HG02623 (cell line): ENCODE data around the gene C10orf120.

Experiments
- ATAC-seq: cut with Tn5 transposase; IDR thresholded peaks from one replicate; pipeline ENCODE4 v1.9.1; 2021; ENCODE audit warnings: moderate library complexity; ENCODE audit not compliant: unreplicated experiment

C10orf120 gene

GRCh38 chr10:122699796-122700455 lies at the start of gene C10orf120:
Gene C10orf120, minus strand, starts transcription at chr10:122699846. Its CDS starts 56 bp downstream, at chr10:122699790.
- ATAC-seq = no peak

- ATAC-seq = no peak
Observed at GRCh38 chr10:122748496-122748895, 48.9 kb upstream of the C10orf120 start.

DNA sequence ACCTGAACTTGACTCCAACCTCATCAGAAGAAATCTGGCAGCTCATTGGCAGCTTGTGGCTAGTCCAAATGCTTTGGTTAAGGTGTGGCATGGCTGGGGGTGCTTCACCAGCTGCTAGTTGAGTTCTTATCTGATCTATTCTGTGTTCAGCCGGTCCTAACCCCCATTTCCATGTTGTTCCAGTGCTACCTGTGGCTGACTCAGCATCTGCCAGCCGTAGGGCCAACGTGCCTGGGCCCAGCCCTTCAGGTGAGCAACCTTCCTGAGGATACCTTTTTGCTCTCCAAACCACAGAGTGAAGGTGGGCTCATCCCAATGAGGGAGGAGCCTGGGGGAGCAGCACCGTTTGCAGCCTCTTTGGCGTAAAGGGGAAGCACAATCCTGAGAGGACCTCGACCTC lies 46.8 kb upstream of the C10orf120 start:
- no peak for ATAC-seq

- no peak for ATAC-seq
Observed at GRCh38 chr10:122744257-122744656, 44.6 kb upstream of the C10orf120 start.

- no peak for ATAC-seq
Observed at GRCh38 chr10:122740640-122741039, 41.0 kb upstream of the C10orf120 start.

- no peak for ATAC-seq
Observed at GRCh38 chr10:122738031-122738430, 38.4 kb upstream of the C10orf120 start.

- no peak for ATAC-seq
Observed at GRCh38 chr10:122733931-122734665, 34.5 kb upstream of the C10orf120 start.

DNA sequence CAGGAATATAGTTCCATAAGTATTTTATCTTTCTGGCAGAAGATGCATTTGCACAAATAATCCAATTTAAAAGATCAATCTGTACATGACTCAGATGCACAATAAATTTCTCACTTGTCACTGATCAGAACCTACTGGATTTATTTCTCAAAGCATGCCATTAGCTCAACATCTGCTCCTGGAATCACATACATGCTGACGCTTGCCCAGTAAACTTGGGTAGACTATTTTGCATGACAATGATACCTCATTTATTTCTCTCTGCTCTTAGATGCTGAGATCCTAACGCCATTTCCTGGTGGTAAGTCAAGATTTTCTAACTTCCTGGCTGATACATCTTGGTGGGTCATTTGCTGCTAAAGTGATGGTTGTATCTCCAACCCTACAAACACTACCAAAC lies 33.8 kb upstream of the C10orf120 start:
- no peak for ATAC-seq

- ATAC-seq = no peak
Observed at GRCh38 chr10:122730238-122730637, 30.6 kb upstream of the C10orf120 start.

DNA sequence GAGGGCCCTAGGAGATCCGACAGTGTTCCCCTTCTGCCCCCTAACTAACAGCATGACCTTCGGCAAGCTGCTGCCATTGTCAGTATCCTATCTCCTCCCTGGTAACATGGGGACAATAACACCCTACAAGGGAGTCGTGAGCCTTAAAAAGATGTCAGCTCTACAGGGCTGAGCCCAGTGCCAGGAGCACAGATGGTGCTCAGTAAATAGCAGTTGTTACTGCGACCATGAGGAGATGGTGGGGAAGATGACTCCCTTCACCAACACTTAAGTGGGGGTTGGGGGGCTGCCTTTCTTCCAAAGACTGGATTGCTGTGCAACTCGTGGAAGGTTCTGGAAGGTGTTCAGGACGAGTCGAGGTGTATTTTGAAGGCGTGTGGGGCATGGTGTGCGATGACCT lies 29.5 kb upstream of the C10orf120 start:
- ATAC-seq = no peak

DNA sequence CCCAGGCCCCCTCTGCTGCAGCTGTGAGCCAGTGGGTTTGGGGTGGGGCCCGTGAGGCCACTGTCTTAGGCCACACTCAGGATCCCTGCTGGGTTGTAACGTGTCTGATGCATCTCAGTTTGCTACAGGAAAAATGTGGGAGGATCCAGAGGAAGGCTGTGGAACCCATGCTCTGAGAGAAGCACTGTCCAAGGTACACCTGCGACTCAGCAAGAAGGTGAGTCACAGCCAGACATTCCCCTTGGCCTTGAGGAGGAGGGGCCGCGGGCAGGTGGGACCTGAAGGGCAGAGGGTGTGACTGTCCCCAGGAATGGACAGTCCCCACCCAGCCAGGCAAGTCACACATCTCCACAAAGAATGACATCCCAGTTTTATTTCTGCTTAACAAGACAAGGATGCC lies 27.8 kb upstream of the C10orf120 start:
- ATAC-seq = no peak

- ATAC-seq = no peak
Observed at GRCh38 chr10:122725768-122726167, 26.1 kb upstream of the C10orf120 start.

GRCh38 chr10:122725006-122725405 lies 25.4 kb upstream of the C10orf120 start:
- ATAC-seq = no peak

DNA sequence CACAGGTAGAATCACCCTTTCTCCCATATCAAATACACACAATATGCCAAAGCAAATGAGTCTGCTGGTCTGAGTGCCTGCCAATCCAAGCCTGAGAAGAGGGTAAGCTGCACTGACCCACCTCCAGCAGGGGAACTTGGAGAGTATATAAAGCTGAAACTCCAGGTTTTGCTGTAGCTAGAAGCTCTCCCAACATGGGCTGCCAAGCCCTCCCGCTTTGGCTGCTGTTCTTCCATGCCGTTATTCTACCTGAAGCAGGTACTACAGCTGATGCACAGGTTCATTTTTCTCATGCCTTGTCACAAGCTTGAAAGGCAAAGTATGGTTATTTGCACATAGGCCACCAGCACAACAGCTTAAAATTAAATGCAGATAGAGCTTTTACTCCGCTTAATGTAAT lies 21.5 kb upstream of the C10orf120 start:
- ATAC-seq = no peak

DNA sequence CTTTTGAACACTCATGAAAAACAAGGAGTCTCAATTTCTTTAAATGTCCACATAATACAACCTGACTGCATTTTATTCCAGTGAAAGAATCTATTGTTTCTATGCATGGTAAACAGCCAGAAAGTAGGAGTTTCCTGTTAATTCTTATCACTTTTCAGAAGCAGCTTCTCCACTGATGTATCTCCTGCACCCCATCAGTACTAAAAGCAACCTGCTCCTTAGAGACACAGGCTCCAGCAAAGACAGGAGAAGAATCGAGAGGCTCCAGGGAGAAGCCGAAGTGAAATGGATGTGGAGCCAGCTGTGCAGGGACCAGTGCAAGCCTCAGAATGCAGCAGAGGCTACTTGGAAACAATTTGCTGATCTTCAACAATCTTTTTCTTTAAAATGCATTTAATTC lies 16.4 kb upstream of the C10orf120 start:
- no peak for ATAC-seq

DNA sequence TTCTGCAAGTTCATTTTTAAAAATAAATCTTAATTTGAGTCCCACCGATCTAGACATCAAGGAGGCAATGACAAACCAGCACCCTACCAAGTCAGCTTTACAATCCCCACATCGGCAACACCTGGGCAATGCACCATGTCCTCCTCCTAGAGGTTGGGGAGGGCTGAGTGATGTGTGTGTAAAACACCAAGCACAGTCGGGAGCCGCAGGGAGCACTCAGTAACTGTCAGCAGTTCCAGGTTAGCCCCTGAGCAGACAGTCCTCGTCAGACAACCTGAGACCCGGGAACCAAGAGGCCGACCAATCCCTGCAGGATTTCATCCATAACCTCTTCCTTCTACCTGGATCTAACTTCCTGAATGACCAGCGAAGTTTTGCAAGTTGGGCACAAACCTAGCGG lies 15.9 kb upstream of the C10orf120 start:
- no peak for ATAC-seq

- no peak for ATAC-seq
Observed at GRCh38 chr10:122713091-122713885, 13.6 kb upstream of the C10orf120 start.

DNA sequence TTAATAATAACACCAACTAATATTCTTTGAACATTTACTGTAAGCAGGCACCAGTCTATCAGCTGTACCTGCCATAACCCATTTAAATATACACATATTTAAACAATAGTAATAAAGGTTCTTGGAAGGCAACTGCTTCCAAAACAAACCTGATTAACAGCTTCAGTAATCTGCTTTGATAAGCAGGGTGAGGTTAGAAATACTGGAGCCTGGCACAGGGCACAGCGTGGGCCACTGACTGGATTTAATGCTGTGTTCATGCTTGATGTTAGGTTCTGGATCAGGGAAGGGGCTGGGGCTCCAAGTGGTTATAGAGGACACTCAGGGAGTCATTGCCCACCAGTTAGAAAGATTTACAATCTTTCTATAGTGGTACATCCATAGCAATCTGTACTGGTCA lies 10.9 kb upstream of the C10orf120 start:
- ATAC-seq = no peak

DNA sequence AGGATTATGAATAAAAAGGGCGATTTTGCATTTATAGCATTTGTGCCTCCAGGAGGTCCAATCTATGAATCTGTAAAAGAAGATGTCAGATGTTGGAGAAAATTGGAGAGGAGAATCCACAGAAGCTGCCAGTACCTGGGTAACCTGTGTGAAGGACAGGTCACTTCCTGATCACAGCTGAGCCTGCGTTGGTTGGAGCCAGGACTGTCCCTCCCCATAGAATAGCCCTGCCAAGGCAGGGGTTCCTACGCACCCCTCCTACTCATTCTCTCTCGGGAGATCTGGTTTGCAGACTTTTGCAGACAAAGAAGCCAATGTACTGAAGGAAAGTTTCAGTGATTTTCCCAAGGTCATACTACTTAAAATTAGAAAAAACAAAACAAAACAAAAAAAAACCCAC lies 10.3 kb upstream of the C10orf120 start:
- ATAC-seq = no peak

- no peak for ATAC-seq
Observed at GRCh38 chr10:122707535-122707934, 7.9 kb upstream of the C10orf120 start.

DNA sequence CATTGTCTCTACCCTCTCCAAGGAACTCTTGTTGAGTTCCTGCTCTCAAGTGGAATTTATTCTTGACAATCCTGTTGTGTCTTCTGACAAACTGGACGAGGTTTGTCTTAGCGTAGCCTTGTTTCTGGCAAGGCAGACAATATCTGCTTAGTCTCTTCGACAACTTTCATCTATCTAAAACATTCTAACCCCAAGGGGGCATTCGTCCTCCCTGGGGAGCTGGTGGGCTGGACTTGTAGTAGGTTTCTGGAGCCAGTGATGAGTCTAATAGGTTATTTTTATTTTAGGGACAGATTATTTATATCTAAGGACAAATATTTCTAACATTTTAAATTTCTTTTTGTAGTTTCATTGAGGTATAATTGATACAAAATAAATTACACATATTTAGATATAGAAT lies 7.3 kb upstream of the C10orf120 start:
- no peak for ATAC-seq

- ATAC-seq = no peak
Observed at GRCh38 chr10:122706467-122706866, 6.8 kb upstream of the C10orf120 start.
